ENCODE measurements around the gene QSOX1.

QSOX1 gene

DNA sequence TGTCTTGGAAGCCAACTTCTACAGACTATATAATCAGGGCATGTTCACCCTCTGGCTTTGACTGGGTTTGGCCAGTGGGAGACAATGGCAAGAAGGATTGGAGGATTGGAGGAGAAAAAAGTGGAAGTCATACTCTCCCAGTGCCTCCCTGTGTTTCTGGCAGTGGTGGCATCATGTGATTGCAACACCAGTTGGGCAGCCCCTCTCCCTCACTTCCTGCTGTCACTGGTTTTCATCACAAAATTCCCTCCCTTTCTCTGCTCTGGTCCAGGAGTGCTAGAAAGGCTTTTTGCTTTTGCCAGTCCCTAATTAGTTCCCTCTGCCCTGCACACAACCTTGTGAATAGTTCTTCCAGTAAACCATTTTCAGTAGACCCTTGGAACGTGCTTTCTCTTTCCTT, 3.7 kb upstream of the QSOX1 start:
- DNase-seq = no peak

DNA sequence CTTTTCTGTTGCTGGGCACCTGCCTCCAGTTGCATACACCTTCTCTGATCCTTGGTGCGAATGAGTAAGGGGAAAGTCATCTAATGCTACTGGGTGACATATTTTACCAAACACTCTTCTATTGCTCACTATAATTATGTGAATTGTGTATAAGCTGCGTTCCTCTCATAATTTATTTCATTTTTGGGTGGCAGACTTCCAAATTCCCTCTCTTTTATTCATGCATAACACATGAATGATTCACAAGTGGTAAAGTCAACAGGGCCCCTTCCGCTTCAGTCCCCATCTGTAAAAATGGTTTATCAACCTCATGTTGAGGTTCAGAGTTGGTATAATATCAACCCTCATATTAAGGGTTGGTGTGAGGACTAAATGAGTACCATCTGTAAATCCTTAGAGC, 3.2 kb upstream of the QSOX1 start:
- DNase-seq = no peak

DNA sequence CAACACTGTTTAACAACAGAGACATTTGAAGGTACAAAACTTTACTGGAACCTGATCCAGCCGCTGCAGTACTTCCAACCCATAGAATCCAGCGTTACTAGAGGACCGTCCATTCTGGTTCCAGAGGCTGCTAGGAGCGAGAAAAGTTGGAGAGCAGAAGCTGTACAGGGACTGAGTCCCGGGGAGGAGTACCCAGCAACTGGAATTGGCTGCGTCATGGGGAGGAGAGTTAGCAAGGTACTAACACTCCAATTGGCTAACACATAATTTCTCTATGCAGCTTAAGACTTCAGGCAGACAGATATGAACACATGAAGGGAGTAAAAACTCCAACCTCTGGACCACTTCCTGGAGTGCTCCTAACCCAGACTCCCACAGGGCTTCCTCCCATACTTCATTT, 2.1 kb upstream of the QSOX1 start:
- DNase-seq = no peak

DNA sequence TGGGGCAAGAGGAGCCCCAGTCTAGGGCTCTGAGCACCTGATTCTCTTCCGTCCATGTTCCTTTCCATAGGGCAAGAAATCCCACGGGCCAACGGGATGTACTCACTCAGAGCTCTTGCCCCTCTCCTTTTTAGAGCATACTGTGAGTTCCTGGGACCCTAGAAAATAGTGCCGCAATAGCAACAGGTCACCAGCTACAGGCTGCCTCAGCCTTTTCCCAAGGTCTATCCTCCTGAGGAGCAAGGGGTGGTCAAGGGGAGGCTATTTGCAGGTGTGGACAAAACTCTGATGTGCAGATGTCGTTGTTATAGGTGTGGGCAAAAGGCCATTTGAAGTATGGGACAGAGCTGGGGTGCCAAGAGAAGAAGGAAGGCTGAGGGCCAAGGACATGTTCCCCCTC, 1.6 kb upstream of the QSOX1 start:
- DNase-seq = no peak

DNA sequence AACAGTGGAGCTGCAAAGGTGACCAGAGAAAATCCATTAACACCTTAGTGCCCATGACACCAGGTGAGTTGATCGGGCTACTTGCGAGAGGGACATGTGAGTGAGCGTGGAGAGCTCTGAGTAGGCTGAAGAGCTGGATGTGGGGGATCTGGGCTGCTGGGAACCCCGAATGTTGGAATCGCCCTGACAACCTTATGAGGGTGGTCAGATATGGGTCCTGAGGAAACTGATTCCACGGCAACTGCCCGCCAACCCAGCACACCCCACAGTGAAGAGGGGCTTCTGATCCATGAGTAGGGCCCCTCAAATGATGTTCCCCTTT, 705 bp upstream of the QSOX1 start:
- DNase-seq = no peak

DNA sequence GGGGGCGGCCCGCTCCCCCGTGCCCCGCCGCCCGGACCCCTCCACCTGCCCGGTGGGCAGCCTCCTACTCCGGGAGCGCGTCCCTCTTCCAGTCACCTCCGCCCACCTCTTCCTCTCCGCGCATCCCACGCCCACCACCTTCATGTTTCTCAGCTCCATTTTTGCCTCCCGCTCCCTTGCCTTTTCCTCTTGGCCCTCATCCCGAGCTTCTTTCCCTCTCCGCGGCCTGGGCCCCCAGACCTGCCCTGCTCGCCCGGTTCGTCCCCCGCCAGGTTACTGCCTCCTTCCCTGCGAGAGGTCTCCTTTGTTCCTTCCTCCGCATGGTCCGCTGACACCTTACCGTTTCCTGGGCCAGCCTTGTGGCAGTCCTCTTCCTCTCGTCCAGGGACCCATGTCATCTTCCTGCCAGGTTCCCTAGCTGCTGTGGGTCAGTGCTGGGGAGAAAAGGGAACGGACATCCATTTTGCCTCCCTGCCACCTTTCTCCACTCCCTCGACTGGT, 563 bp downstream of the QSOX1 start:
- DNase-seq = peak in 2 of 4 experiments; percentile 7 to 23

DNA sequence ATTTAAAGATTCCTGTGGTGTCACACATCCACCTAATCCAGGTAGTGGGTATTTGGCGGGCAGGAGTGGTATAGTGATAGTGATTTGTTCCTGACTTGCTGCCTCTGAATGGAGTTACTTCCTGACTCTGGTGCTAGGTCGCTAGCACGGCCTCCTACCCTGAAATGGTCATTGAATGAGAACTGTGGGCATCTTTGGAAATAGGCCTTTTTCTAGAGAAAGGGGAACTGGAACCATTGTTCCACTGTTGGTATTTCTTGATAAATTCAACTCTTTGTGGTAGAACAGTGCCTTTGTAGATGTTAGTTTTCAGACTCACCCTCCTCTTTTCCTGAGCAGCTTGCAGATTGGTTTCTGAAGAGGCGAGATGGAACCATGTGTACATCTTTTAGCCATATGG, 1.5 kb downstream of the QSOX1 start:
- no peak for DNase-seq

DNA sequence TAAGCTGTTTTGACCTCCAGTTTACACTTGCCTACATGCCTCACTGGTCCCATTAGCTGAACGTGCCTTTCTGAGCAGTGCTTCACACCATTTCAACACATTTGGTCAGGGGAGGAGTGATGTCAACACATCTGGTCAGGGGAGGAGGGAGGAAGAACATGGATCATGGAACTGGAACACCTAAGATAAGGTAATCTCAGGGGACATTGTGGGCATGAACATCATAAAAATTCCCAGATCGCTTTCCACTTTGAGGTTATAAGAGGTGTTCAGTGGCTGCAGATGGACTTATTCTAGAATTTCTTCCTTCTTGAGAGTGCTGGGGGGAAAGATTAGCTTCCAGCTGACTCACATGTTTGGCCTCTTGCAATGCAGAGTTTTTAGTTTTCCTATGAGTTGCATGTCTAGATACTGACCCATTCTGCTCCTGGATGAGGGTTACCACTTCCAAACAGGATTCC, 2.0 kb downstream of the QSOX1 start:
- DNase-seq = no peak

DNA sequence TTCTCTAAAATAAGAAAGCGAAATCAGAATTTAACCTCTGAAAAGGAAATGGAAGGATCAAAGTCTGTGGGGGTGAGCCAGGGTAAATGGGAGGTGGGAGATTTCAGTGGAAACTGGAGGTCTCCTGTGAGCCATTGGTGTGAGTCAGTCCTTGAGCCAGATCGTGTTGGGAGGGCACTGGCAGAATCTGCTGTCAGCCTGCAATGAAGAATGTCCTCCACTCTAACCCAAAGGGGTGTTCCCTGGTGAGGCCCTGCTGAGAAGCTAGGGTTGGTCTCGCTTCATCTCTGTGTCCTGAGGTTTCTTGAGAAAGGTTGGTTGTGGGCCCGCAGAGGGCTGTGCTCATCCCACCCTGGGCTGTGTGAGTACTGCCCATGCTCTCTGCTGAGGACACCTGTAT, 2.4 kb downstream of the QSOX1 start:
- DNase-seq = no peak

DNA sequence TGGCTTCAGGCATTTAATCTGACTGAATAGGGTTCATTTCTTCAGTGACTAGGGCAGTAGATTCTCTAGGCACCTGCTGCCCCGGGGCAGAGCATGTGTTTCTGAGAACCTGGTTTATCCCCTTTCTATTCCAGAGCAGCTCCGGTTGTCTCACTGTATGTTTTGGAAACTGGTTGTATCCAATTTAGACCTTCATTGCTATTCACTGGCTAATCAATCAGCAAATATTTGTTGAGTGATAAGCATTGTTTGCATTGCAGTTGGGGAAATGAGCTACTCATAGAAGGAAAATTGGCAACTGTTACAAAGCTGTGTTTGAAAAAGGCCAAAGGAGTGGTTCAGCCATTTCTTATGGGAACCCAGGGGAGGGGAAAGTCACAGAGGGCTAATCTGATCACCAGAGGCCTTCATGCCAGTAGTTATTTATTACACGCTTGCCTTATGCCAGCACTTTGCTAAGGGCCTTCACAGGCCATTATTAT, 2.9 kb downstream of the QSOX1 start:
- DNase-seq = no peak

DNA sequence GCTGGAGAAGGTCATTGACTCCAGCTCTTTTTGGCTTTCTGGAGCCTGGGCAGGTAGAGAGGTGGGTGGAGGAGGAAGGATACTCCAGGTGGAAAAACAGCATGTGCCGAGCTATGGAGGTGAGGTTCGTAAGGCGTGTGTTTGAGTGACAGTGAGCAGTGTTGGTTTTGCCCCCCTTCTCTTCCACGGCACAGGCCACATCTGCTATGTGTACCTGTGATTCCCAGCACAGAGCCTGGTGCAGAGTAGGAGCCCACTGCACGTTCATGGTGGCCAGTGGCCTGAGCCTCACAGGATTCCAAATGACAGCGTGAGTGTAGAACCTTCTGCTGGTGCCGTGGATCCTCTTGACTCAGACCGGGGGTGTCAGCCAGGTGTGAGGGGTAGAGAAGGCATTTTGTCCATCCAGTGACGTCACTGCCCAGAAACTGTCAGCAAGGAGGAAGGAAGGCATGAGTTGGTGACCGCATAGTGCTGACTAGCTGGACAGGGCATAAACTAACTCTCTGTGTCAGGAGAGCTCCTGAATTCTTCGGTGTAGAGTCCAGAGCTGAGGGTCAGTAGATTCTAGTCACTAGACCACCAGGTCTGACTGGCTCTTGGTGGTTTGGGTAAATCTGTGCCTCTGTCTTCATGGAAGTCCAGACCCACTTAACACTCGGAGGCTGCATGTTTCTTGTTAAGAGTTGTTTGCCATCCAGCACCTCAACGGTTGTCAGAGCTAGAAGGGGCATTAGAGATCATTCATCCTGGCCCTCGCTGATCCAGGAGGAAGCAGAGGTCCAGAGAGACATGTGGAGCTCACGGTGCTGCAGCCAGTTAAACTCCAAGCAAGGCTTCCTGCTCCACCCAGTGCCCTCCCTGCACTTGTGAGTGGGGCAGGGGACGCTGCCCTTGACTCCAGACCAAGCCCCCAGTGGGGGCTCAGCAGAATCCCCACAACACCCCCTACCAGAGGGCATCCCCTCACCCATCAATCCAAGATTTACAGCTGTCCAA, 3.8 kb downstream of the QSOX1 start:
- no peak for DNase-seq

DNA sequence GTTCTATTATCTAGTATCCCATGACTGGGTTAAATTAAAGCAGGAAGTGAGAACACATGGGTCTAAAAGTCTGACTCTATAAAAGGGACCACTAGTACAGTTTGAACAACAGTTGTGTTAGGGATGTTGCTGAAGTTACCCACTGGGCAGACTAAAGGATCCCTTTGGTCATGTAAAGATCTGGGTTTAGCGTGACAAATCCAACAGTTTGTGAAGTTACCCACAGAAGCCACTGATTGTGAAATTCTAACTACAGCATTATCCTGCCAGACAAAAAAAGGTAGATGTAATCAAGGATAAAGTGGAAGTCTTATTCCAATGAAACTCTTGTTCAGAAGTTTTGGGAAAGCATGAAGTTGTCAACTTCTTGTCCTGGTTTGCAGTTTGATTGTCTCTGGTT, 5.7 kb downstream of the QSOX1 start:
- no peak for DNase-seq

DNA sequence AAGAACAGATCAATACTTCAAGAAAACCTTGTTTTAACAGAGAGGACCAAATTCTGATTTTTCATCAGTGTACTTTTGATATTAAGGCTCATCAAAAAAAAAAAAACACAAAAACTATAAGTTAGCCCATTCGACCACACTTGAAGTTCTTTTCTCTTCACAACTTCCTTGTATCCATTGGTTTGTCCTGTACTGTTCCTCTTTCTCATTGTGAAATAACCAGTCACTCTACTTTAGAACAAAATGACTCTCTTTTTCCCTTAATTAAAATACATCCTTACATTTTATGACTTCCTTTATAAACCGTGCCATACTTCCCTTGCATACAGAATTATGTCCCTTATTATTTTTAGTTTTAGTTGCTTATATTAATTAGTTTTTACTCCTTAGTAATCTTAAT, 8.4 kb downstream of the QSOX1 start:
- DNase-seq = no peak

DNA sequence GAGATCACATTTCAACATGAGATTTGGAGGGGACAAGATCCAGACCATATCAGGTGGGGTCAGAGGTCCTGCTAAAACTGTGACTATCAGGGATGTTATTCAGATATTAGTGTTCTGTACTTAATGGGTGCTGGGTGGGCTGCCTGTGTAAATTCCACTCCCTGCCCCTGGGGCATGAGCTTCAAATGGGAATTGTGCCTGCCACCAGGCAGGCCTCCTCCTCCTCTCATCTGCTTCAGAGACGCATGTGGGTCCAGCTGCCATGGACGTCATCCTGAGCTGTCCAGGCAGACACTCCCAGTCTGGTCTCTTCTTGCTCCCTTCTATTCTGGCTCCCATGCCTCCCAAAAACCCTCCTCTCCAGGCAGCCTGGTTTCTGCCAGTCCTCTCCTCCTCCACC, 10.4 kb downstream of the QSOX1 start:
- DNase-seq = no peak

DNA sequence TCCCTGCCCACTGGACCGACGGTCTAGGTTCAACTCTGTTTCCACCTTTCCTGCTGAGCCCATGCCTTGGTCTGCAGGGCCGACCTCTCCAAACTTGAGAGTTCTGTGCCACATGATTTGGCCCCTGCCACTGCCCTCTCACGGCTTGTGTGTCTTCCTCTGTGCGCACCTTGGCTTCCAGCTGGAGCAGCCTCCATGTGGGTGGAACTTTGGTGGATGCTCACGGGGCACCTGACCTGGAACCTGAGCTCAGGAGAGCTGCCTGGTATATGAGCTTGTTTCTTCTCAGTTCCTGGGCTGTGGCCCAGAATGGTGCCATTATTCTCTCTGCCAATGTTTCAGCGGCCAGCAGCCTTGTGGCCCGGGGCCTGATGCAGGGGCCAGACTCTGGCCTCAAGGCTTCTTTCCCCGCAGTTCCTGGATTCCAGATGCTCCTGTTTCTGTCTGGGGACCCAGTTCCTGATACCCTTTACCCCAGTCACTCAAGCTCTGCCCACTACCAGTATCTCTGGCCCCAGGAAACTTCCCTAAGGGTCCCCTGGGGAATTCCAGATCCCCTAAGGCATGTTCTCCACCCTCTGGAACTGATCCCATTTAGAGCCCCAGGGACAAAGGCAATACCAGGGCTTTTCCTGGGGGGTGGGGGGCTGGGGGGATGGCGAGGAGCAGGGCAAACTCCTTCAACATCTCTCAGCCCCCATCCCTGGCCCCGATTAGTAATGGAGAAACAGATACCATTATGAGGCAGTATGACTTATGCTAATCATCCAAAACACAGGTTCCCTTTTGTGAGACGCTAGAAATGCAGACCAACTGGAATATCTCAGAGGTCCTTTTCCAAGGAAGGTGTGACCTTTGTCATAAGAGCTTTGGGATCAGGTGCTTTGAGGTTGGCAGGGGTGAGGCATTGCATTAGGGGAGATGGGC, 11.1 kb downstream of the QSOX1 start:
- no peak for DNase-seq

DNA sequence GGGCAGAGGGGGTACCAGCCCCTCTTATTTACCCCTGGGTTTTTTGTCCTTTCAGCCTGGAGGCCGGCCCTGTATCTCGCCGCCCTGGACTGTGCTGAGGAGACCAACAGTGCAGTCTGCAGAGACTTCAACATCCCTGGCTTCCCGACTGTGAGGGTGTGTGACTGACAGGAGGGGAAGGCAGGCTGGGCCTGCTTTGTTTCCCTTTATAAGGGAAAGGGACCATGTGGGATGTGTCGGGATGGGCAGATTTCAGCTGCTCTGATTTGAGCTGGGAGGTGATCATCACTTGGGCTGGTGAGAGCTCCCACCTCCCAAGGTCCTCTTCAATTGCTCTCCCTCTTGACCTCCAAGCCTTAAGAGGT, 11.7 kb downstream of the QSOX1 start:
- no peak for DNase-seq

DNA sequence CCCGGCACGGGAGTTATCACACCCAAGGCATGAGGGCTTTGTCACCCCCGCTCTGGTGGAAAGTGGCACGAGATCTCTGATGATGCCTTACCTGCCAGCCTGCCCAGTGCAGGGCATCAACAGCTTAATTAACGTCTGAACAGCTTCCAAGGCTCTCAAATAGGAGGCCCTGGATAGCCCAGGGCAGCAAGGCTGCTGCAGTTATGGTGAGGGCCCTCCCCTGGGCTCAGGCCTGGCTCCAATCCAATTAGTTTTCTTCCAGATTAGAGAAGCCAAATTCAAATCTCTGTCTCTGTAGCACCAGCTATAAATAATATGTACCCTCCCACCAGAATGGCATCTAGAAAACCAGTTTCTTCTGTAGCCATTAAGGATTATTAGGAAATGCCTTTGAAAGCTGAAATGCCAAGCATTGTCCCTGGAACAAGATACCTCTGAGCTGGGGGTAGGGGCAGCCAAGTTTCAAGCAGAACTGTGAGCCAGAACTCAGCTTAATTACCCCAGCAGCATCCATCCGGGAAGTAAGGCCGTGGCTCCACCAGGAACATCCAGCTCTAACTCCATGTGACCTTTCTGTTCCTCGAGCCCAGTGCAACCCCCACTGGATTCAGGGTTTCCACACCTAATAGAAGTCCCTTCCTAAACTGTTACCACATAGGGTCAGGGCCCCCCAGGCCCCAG, 12.5 kb downstream of the QSOX1 start:
- DNase-seq = no peak

DNA sequence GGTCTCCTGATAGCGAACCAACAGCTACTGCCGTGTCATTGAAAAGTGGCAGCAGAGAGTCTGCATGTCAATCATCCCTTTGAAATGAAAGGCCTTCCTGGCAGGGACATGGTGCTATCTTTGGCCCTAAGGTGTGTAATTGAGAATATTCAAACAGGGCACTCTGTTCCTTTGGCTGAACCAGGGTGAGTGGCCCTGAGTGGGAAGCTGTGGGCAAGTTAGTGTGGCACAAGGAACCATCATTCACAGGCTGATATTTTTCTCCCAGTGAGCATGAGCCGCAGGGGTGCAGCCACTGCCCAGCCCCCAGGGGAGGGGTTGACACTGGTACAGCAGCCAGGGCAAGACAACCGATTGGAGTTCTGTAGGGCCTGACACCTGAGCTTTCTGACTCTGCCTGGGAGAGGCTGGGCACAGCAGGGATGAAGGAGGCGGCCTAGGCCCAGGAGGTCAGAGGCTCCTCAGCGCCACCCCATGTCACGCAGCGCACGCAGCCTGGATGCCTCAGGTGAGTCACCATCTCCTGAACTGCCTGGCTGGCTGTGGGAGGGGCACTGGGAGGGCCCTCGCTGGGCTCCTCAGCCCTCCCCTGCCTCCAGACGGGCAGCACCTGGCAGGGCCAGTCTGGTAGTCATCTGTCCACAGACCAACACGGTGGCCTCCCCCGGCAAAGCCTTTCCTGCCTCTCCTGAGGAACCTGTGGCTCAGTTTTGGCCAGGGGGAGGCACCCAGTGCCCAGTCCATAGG, 13.2 kb downstream of the QSOX1 start:
- DNase-seq = no peak

DNA sequence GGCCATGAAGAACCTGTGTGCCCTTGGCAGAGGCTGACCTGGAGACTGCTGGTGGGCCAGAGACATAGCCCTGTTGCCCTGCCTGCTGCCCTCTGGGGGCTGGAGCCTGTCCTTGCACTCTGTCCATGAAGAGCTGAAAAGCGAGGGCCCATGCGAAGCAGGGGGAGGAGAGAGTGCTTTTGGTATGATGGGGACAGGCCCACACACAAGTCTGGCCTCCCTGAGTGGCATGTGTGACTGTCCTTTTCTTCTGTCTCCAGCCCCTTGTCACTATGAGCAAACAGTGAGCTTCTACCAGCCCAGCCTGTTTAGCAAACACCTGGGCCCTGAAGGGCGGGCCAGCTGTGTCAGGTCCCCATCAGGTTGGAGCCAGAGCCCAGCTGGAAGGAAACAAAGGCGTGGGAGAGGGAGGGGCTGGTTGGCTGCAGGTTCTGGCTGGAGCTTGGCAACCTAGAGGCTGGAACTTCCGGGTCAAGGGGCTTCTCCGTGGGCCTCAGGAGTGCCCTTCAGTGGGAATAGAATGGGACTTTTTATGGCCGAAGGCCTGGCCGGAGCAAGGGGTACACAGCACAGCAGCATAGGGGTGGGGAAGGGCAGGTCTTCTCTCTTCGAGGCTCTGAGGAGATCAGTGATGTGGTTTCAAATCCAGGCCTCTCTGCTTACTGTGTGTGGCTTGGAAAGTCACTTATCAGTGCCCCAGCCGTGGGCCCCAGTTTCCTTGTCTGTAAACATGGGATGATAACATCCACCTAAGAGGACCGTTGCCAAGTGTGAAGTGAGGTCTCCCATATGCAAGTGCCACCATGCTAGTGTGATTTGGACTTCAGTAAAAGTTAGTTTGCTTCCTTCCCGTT, 14.3 kb downstream of the QSOX1 start:
- peak in 1 of 4 experiments; percentile 21 for DNase-seq

DNA sequence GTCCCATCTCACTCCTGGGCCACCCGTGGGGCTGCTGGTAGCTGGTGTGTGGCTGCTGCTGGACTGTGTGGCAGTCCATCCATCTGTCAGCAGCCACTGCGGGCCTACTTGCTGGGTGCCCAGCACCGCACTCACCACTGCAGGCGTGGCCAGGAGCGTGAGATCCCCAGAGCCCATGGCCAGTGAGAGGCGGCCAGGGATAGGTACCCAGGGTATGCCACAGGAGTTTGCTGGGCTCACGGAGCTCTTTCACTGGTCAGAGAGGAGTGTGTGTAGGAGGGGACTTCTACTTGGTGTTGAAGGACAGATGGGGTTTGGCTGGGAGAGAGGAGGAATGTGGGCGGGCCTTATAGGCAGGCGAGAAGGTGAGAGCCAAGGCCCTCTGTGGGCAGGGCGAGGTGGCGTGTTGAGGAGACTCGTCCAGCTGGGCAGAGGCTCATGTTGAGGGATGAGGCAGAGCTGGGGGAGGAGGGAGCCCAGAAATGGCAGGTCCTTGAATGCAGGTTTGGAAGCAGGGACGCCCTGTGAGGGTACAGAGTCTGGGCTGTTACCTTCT, 15.0 kb downstream of the QSOX1 start:
- no peak for DNase-seq

Data from activated naive CD4-positive, alpha-beta T cell (primary cell).